NB4 (cell line): ENCODE data around the gene POU2F1.

Experiments used
- DNase-seq: peaks from one replicate; pipeline ENCODE4 v3.0.0; 2010; ENCODE audit warnings: low read depth
- H3K4me3 ChIP-seq: one replicate; pipeline ENCODE4 v1.5.1; 2011; ENCODE audit warnings: mild to moderate bottlenecking, low read depth, low read length, moderate library complexity
- MYC ChIP-seq: IDR thresholded peaks from 2 replicates; pipeline ENCODE4 v1.6.1; 2011; ENCODE audit warnings: low read depth, low read length
- POLR2A ChIP-seq: IDR thresholded peaks from 2 replicates; pipeline ENCODE4 v1.6.1; 2011; ENCODE audit warnings: mild to moderate bottlenecking; ENCODE audit not compliant: insufficient read length; ENCODE audit errors: extremely low read depth
- TF ChIP-seq, protein P1 (sequence below): IDR thresholded peaks from one replicate; pipeline ENCODE4 v1.5.1; 2012; ENCODE audit warnings: low read depth, low read length
- TF ChIP-seq, protein P2 (sequence below): IDR thresholded peaks from 2 replicates; pipeline ENCODE4 v1.6.1; 2011; ENCODE audit warnings: low read depth, low read length

Gene POU2F1

GRCh38 chr1:167463875-167464575, 243.3 kb downstream of the POU2F1 start:
- H3K4me3 ChIP-seq, result no peak overlapping the region
- TF ChIP-seq MYC, result no peak
- TF ChIP-seq, protein P1, sequence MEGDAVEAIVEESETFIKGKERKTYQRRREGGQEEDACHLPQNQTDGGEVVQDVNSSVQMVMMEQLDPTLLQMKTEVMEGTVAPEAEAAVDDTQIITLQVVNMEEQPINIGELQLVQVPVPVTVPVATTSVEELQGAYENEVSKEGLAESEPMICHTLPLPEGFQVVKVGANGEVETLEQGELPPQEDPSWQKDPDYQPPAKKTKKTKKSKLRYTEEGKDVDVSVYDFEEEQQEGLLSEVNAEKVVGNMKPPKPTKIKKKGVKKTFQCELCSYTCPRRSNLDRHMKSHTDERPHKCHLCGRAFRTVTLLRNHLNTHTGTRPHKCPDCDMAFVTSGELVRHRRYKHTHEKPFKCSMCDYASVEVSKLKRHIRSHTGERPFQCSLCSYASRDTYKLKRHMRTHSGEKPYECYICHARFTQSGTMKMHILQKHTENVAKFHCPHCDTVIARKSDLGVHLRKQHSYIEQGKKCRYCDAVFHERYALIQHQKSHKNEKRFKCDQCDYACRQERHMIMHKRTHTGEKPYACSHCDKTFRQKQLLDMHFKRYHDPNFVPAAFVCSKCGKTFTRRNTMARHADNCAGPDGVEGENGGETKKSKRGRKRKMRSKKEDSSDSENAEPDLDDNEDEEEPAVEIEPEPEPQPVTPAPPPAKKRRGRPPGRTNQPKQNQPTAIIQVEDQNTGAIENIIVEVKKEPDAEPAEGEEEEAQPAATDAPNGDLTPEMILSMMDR, result no peak
- no peak for TF ChIP-seq POLR2A
- TF ChIP-seq, protein P2, sequence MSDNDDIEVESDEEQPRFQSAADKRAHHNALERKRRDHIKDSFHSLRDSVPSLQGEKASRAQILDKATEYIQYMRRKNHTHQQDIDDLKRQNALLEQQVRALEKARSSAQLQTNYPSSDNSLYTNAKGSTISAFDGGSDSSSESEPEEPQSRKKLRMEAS, result no peak
- DNase-seq, result no peak

- DNase-seq, result no peak
- TF ChIP-seq MYC (no peak), POLR2A (no peak)
- TF ChIP-seq, protein P2, result no peak
- TF ChIP-seq, protein P1, result no peak
These were observed 244.3 kb downstream of the POU2F1 start for GRCh38 chr1:167465018-167465417.

DNA sequence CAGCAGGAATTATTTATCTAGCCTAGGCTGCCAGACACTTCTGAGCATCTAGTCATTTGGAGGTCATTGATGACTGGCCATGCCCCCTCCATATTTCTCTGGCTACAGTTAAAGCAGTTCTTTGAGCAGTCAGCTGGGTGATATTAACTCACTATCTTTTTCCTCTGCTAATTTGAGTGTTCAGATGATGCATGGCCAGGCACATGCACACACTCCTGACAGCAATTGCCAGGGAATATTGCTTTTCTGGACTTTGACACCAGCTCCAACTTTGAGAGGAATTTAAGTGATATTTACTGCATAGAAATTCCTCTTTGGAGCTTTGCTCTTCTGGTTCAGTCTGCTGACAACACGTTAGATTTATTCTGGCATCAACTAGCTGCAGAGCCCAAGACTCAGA, 245.1 kb downstream of the POU2F1 start:
- DNase-seq, result no peak
- TF ChIP-seq MYC (no peak), POLR2A (no peak)
- TF ChIP-seq, protein P1, result no peak
- TF ChIP-seq, protein P2, result no peak
- H3K4me3 ChIP-seq, result no peak overlapping the region

More at GRCh38 chr1:167465018-167465417, 244.3 kb downstream of the POU2F1 start:
- H3K4me3 ChIP-seq, result no peak overlapping the region

GRCh38 chr1:167467126-167467710, 246.5 kb downstream of the POU2F1 start:
- TF ChIP-seq, protein P2, result no peak
- TF ChIP-seq, protein P1, result no peak
- TF ChIP-seq MYC (no peak), POLR2A (no peak)
- DNase-seq, result no peak
- H3K4me3 ChIP-seq, result no peak overlapping the region

DNA sequence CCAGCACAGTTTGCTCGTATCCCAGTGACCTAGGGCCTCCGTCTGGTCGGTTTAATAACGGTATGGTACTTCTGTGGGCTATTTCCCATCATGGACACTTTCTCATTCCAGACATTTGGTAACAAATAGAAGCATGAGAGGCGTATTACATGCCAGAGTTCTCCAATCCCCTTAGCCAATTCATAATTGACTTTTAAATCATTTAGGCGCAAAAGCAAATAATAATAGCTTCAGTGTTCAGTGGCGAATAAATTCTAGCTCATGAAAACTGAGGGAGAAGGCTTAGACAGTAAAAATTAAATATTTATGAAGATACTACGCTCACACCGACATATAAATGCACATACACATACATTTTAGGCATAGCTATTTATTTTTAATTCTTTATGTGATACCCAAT, 247.1 kb downstream of the POU2F1 start:
- TF ChIP-seq, protein P1, result no peak
- TF ChIP-seq, protein P2, result no peak
- TF ChIP-seq MYC (no peak), POLR2A (no peak)
- no peak overlapping the region for H3K4me3 ChIP-seq
- no peak for DNase-seq
